Measurements from ENCODE around the gene SCCPDH. TPM values are rescaled to one million over a fixed set of nuclear protein-coding genes. Genes with fewer than 3 reads are reported as not detected.

The SCCPDH gene
- total and polyA plus RNA-seq, 2 donors (not counting 3 experiments of a cell fraction or from before 2014, with no cell fraction given), result 24.4 to 37.5 TPM

DNA sequence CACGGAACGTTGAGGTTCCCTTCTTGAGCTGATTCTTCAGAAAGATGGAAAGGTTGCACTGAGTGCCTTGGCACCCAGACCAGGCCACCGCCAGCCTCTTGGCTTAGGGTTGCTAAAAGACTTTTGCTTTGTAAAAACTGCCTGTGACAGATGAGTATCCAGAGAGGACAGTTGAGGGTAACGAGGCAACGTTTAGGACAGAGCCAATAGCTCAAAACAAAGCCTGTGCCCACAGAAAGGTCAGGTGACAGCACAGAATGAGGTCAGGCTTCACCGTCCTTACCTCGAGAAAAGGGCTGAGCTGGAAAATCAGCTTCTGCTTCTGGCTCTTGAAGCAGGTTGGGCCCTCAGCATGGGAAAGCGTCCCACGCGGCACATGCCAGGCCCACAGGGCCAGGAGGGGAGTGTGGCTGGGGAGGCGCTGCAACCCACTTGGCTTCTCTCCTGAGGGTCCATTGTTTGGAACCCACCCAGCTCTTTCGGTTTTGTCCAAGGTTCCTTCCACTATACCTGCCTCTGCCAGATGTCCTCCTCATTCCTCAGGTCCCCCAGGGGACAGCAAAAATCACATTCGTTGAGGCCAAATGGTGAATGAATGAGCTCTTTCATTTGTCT is 55.5 kb downstream of the SCCPDH start:
- ChIA-PET CTCF (interaction anchor here (0.7 kb wide), 1 partner anchor 192 kb away, joined by 3 read pairs; no protein-coding TSS in a partner anchor), POLR2A (interaction anchor here (0.5 kb wide), 1 partner anchor 272 kb away, joined by 6 read pairs; no protein-coding TSS in a partner anchor)
- no peaks in the 10 kb centered on the region for H3K9me1 ChIP-seq (replicated peaks; ENCODE audit: control insufficient read depth, extremely low read depth, insufficient read depth, low read length)
- no peaks in the 10 kb centered on the region for H3K79me2 ChIP-seq (ENCODE audit: control insufficient read depth, insufficient read depth, low read length)
- BruUV-seq (replicated peaks), result no TSS peak
- dilution Hi-C loops (cut with MboI; ENCODE audit: extremely low pct_ligation_motif_present, low sequenced_read_pairs), result no loop called here
- no peak overlapping the region for H3K27ac ChIP-seq (ENCODE audit: insufficient read depth, low read depth, low read length)
- FAIRE-seq (no peak), DNase-seq (ENCODE audit: low read depth, low spot score) (no peak)
- H3K4me2 ChIP-seq (ENCODE audit: insufficient read depth, low read length), result no peak overlapping the region
- no peaks in the 10 kb centered on the region for H3K9me3 ChIP-seq (replicated peaks; ENCODE audit: control insufficient read depth, insufficient read depth, low read length)
- H3K27me3 ChIP-seq (ENCODE audit: control insufficient read depth in 2 of 2, insufficient read depth in 2 of 2, low read length in 2 of 2), result no peaks in the 10 kb centered on the region
- no peaks in the 10 kb centered on the region for H4K20me1 ChIP-seq (replicated peaks; ENCODE audit: control insufficient read depth, extremely low read depth, insufficient read depth, low read length)
- peaks cover 2 to 4% of the 10 kb centered on the region in 2 experiments for H3K36me3 ChIP-seq (ENCODE audit: control insufficient read depth in 2 of 2, extremely low read depth in 1 of 2, insufficient read depth in 2 of 2, low read length in 2 of 2)
- intact Hi-C loops (cut with micrococcal nuclease), result no loop called here
- no peak overlapping the region for H2AFZ ChIP-seq (ENCODE audit: low read depth, low read length)
- H3K4me1 ChIP-seq (ENCODE audit: control insufficient read depth, extremely low read depth, insufficient read depth, low read length), result peaks cover 5% of the 10 kb centered on the region
- no peak overlapping the region for H3K4me3 ChIP-seq (replicated peaks in 1 of 3; ENCODE audit: insufficient read depth in 1 of 3, low read depth in 1 of 3, low read length in 3 of 3)
- TF ChIP-seq EZH2 (IDR thresholded peaks at IDR 0.05; ENCODE audit: borderline replicate concordance, low read depth, low read length, severe bottlenecking), result no peak
- TF ChIP-seq, protein P1, sequence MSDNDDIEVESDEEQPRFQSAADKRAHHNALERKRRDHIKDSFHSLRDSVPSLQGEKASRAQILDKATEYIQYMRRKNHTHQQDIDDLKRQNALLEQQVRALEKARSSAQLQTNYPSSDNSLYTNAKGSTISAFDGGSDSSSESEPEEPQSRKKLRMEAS (IDR thresholded peaks at IDR 0.05; ENCODE audit: insufficient read depth, insufficient read length), result no peak
- TF ChIP-seq MYC (IDR thresholded peaks at IDR 0.05; ENCODE audit: low read depth, low read length), result no peak
- TF ChIP-seq POLR2AphosphoS5 (IDR thresholded peaks at IDR 0.05; ENCODE audit: insufficient read depth, low read depth, low read length), result no peak
- no peak for TF ChIP-seq POLR2A (IDR thresholded peaks at IDR 0.05; ENCODE audit: low read depth, low read length)
- no peak for TF ChIP-seq FOS (IDR thresholded peaks at IDR 0.05; ENCODE audit: borderline replicate concordance, insufficient read depth, low read length)
- no peak for TF ChIP-seq JUN (IDR thresholded peaks at IDR 0.05; ENCODE audit: borderline replicate concordance, insufficient read depth, insufficient read length, low read depth)
- no peak for TF ChIP-seq GATA2 (IDR thresholded peaks at IDR 0.05; ENCODE audit: insufficient read depth, insufficient read length, low read depth, low read length)
- TF ChIP-seq, protein P2, sequence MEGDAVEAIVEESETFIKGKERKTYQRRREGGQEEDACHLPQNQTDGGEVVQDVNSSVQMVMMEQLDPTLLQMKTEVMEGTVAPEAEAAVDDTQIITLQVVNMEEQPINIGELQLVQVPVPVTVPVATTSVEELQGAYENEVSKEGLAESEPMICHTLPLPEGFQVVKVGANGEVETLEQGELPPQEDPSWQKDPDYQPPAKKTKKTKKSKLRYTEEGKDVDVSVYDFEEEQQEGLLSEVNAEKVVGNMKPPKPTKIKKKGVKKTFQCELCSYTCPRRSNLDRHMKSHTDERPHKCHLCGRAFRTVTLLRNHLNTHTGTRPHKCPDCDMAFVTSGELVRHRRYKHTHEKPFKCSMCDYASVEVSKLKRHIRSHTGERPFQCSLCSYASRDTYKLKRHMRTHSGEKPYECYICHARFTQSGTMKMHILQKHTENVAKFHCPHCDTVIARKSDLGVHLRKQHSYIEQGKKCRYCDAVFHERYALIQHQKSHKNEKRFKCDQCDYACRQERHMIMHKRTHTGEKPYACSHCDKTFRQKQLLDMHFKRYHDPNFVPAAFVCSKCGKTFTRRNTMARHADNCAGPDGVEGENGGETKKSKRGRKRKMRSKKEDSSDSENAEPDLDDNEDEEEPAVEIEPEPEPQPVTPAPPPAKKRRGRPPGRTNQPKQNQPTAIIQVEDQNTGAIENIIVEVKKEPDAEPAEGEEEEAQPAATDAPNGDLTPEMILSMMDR (IDR thresholded peaks at IDR 0.05; ENCODE audit: extremely low read depth in 1 of 2, insufficient read depth in 1 of 2, low read depth in 1 of 2, low read length in 2 of 2), result no peak
- no peak overlapping the region for H3K9ac ChIP-seq (replicated peaks; ENCODE audit: extremely low read depth, insufficient read depth, low read length)
